ENCODE data around the gene TOP2A. TPM values are rescaled to one million over a fixed set of nuclear protein-coding genes. Genes with fewer than 3 reads are reported as not detected.
A peak's percentile ranks its signal among the peaks of the same experiment; 100 is the strongest.

TOP2A gene
- total RNA-seq, 1 donor from 2014 or later: 114 TPM

DNA sequence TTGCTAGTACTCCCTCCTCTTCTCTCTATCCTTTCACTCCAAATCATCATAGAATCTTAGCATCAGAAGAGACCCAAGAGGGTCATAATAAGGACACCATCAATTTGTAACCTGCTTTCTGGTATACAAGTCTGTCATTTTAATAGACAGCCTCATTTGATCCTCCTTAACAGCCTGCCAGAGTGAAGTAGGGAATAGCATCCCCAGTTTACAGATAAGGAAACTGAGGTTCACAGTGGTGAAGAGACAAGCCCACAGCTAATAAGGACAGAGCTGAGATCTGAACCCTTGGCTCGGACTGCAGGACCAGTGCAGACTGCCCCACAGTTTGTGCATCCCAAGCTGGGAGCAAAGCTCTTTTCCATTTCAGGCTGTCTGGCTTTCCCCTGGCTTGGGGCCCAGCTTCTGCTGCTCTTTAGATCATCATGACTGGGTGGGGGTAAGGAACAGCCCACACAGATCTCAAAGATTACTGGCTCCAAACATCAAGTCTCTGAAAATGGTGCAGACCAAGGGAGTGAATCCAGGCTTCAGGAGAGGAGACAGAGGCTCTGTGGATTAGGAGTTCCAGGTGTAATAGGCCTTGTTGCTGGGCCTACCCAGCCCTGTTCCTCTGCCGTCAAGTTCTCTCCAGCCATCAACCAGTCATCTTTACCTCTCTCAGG is 15.3 kb upstream of the TOP2A start:
- H3K36me3 Mint-ChIP-seq (ENCODE audit: insufficient read depth): no peaks in the 10 kb centered on the region
- H3K4me1 Mint-ChIP-seq (ENCODE audit: low read depth): peaks cover 12% of the 10 kb centered on the region
- TF ChIP-seq, protein P1, sequence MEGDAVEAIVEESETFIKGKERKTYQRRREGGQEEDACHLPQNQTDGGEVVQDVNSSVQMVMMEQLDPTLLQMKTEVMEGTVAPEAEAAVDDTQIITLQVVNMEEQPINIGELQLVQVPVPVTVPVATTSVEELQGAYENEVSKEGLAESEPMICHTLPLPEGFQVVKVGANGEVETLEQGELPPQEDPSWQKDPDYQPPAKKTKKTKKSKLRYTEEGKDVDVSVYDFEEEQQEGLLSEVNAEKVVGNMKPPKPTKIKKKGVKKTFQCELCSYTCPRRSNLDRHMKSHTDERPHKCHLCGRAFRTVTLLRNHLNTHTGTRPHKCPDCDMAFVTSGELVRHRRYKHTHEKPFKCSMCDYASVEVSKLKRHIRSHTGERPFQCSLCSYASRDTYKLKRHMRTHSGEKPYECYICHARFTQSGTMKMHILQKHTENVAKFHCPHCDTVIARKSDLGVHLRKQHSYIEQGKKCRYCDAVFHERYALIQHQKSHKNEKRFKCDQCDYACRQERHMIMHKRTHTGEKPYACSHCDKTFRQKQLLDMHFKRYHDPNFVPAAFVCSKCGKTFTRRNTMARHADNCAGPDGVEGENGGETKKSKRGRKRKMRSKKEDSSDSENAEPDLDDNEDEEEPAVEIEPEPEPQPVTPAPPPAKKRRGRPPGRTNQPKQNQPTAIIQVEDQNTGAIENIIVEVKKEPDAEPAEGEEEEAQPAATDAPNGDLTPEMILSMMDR (IDR thresholded peaks at IDR 0.05; ENCODE audit: unreplicated experiment): no peak
- H3K27ac Mint-ChIP-seq: no peak overlapping the region
- no peaks in the 10 kb centered on the region for H3K27me3 Mint-ChIP-seq
- no peak overlapping the region for H3K4me3 Mint-ChIP-seq (ENCODE audit: low read depth)
- DNase-seq (ENCODE audit: low spot score, unreplicated experiment): no peak
- no peaks in the 10 kb centered on the region for H3K9me3 Mint-ChIP-seq (ENCODE audit: low read depth)

DNA sequence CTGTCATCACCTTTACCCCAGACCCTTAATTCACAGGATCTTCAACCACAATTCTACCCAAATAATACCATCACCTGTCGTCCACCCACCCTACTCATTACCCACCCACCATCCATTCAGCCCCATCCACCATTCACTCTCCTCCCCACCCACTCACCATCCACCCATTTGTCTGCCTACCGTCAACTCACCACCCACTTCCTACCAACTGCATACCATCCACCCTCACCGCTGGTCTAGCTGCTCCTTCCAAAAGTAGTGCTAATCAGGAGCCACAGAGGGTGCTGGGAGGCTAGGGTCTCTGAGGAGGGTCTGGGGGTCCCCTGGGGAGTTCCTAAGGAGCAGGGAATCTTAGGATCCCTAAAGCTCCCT is 13.5 kb upstream of the TOP2A start:
- no peak for DNase-seq (ENCODE audit: low spot score, unreplicated experiment)
- Mint-ChIP-seq H3K36me3 (ENCODE audit: insufficient read depth) (no peaks in the 10 kb centered on the region), H3K9me3 (ENCODE audit: low read depth) (no peaks in the 10 kb centered on the region), H3K27me3 (no peaks in the 10 kb centered on the region), H3K4me1 (ENCODE audit: low read depth) (peaks cover 12% of the 10 kb centered on the region), H3K27ac (no peak overlapping the region), H3K4me3 (ENCODE audit: low read depth) (no peak overlapping the region)
- TF ChIP-seq, protein P1 (IDR thresholded peaks at IDR 0.05; ENCODE audit: unreplicated experiment): no peak

DNA sequence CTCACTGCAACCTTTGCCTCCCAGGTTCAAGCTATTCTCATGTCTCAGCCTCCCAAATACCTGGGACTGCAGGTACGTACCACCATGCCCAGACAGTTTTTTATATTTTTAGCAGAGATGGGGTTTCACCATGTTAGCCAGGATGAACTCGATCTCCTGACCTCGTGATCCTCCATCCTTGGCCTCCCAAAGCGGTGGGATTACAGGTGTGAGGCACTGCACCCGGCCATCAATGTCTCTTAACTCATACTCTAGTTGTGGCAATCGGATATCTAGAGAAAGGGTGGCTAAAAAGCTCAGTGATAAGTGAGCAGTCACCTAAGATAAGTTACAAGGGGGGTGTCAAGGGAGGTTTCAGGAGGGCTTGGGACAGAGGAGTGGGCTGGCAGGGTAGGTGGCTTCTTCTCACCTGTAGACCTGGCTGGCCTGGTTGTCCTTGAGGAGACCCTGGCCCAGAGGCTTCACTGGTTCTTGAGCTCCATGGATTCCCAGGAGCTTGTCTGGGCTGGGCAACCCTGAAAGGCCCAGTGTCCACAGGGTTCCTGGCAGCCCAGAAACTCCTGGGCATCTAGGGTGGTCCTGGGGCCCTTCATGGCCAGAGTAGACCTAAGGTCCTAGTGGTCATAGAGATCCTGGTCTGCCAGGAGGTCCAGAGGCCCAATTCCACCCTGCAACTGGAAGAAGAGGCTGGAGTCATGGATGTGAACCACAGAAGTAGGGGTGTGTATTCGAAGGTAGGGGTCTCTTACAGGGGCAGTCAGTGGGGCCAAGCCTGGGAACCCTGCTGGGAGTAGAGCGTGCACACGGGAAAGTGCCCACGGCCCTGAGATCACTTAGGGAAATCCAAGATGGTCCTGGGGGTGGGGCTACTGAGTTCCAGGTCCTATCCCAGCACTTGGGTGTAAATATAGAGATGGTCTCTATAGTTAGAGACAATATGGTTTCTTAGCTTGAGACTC is 12.9 kb upstream of the TOP2A start:
- TF ChIP-seq, protein P1 (IDR thresholded peaks at IDR 0.05; ENCODE audit: unreplicated experiment): no peak

DNA sequence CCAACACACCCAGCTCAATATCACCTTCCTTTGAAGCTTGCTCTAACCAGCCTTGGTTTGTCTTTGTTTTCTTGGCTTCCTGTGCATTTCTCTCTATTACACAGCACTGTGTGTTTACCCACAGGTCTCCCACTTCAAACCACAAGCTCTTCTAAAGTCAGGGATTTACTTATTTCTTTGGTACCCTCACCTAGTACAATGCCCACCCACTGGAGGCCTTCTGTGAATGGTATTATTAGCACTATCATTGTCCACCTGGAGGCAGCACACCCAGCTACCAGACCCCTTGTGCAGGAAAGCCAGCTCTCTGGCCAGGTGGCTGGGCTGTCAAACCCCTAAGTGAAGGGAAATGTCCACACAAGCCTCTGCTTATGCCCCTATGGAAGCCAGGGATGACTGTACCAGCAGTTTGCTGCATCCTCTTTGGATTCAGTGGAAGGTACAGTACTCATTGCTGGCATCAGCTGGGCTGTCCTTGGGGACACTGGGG is 9.4 kb upstream of the TOP2A start:
- Mint-ChIP-seq H3K27me3 (no peaks in the 10 kb centered on the region), H3K9me3 (ENCODE audit: low read depth) (no peaks in the 10 kb centered on the region), H3K27ac (no peak overlapping the region), H3K4me1 (ENCODE audit: low read depth) (peaks cover 12% of the 10 kb centered on the region), H3K4me3 (ENCODE audit: low read depth) (no peak overlapping the region), H3K36me3 (ENCODE audit: insufficient read depth) (no peaks in the 10 kb centered on the region)
- TF ChIP-seq, protein P1 (IDR thresholded peaks at IDR 0.05; ENCODE audit: unreplicated experiment): no peak
- DNase-seq (ENCODE audit: low spot score, unreplicated experiment): no peak

More for the DNA sequence above, 12.9 kb upstream of the TOP2A start:
- H3K27ac Mint-ChIP-seq: peak overlapping the region; percentile 57
- no peaks in the 10 kb centered on the region for H3K27me3 Mint-ChIP-seq
- no peak overlapping the region for H3K4me3 Mint-ChIP-seq (ENCODE audit: low read depth)
- no peaks in the 10 kb centered on the region for H3K36me3 Mint-ChIP-seq (ENCODE audit: insufficient read depth)
- H3K4me1 Mint-ChIP-seq (ENCODE audit: low read depth): peaks cover 12% of the 10 kb centered on the region
- H3K9me3 Mint-ChIP-seq (ENCODE audit: low read depth): no peaks in the 10 kb centered on the region
- no peak for DNase-seq (ENCODE audit: low spot score, unreplicated experiment)

DNA sequence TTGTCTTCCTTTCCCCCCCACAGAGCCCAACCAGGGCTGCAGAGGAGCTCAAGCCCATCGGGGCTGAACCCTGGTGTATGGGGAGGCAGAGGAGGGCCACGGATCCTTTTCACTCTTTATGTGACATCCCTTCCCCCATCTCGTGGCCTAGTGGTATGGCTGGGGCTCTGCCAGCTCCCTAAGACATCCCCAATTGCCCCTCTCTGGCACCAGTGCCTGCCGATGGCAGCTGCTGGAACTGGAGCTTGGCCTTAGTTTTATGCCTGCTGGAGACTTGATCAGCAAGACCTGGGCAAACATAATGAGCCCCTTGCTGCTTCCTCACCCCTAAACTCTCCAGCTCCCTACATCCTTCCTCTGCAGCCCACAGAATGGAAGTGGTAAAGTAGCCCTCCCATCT is 8.0 kb upstream of the TOP2A start:
- no peak overlapping the region for H3K4me3 Mint-ChIP-seq (ENCODE audit: low read depth)
- no peaks in the 10 kb centered on the region for H3K27me3 Mint-ChIP-seq
- TF ChIP-seq, protein P1 (IDR thresholded peaks at IDR 0.05; ENCODE audit: unreplicated experiment): no peak
- H3K4me1 Mint-ChIP-seq (ENCODE audit: low read depth): peaks cover 4% of the 10 kb centered on the region
- no peak overlapping the region for H3K27ac Mint-ChIP-seq
- no peaks in the 10 kb centered on the region for H3K36me3 Mint-ChIP-seq (ENCODE audit: insufficient read depth)
- no peaks in the 10 kb centered on the region for H3K9me3 Mint-ChIP-seq (ENCODE audit: low read depth)
- DNase-seq (ENCODE audit: low spot score, unreplicated experiment): no peak

Measured in progenitor cell of endocrine pancreas (in vitro differentiated cells).